ENCODE measurements around the gene GLRB.

DNA sequence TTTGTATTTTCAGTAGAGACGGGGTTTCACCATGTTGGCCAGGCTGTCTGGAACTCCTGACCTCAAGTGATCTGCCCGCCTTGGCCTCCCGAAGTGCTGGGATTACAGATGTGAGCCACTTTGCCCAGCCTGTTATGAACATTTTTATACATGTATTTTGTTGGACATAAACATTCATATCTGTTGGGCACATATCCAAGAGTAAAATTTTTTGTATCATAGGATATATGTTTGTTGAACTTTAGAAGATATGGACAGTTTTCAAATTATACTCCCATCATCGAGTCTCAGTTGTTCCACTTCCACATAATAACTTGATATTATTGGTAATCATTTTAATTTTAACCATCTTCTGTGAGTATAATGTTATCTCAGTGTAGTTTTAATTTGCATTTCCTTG lies 23.6 kb downstream of the GLRB start:
- TF ChIP-seq CTCF (IDR thresholded peaks at IDR 0.05), result no peak
- no peak for TF ChIP-seq POLR2A (IDR thresholded peaks at IDR 0.05)
